ENCODE results near the gene OLFM3.

Gene OLFM3

GRCh38 chr1:101945884-101946283, 50.8 kb downstream of the OLFM3 start:
- DNase-seq (ENCODE audit: low read depth in 2 of 2): no peak

- no peak for DNase-seq (ENCODE audit: low read depth in 2 of 2)
These were observed 53.5 kb downstream of the OLFM3 start for GRCh38 chr1:101943237-101943636.

GRCh38 chr1:101942516-101943193, 54.1 kb downstream of the OLFM3 start:
- DNase-seq (ENCODE audit: low read depth in 2 of 2): no peak

GRCh38 chr1:101938681-101939080, 58.0 kb downstream of the OLFM3 start:
- no peak for DNase-seq (ENCODE audit: low read depth in 2 of 2)

GRCh38 chr1:101929343-101929742, 67.4 kb downstream of the OLFM3 start:
- no peak for DNase-seq (ENCODE audit: low read depth in 2 of 2)

- no peak for DNase-seq (ENCODE audit: low read depth in 2 of 2)
These were observed 67.9 kb downstream of the OLFM3 start for GRCh38 chr1:101928829-101929228.

GRCh38 chr1:101924700-101925099, 72.0 kb downstream of the OLFM3 start:
- DNase-seq (ENCODE audit: low read depth in 2 of 2): no peak

GRCh38 chr1:101920577-101920976, 76.1 kb downstream of the OLFM3 start:
- DNase-seq (ENCODE audit: low read depth in 2 of 2): no peak

- no peak for DNase-seq (ENCODE audit: low read depth in 2 of 2)
These were observed 78.4 kb downstream of the OLFM3 start for GRCh38 chr1:101918277-101918676.

- no peak for DNase-seq (ENCODE audit: low read depth in 2 of 2)
These were observed 81.1 kb downstream of the OLFM3 start for GRCh38 chr1:101915597-101915996.

GRCh38 chr1:101914473-101915242, 82.1 kb downstream of the OLFM3 start:
- DNase-seq (ENCODE audit: low read depth in 2 of 2): no peak

GRCh38 chr1:101911894-101912293, 84.8 kb downstream of the OLFM3 start:
- DNase-seq (ENCODE audit: low read depth in 2 of 2): no peak

- no peak for DNase-seq (ENCODE audit: low read depth in 2 of 2)
These were observed 87.7 kb downstream of the OLFM3 start for GRCh38 chr1:101908980-101909379.

- no peak for DNase-seq (ENCODE audit: low read depth in 2 of 2)
These were observed 89.5 kb downstream of the OLFM3 start for GRCh38 chr1:101907264-101907663.

- no peak for DNase-seq (ENCODE audit: low read depth in 2 of 2)
These were observed 91.4 kb downstream of the OLFM3 start for GRCh38 chr1:101905283-101905835.

GRCh38 chr1:101902199-101902598, 94.5 kb downstream of the OLFM3 start:
- DNase-seq (ENCODE audit: low read depth in 2 of 2): no peak

GRCh38 chr1:101898137-101898536, 98.6 kb downstream of the OLFM3 start:
- no peak for DNase-seq (ENCODE audit: low read depth in 2 of 2)

GRCh38 chr1:101884621-101885020, 112.1 kb downstream of the OLFM3 start:
- no peak for DNase-seq (ENCODE audit: low read depth in 2 of 2)

- DNase-seq (ENCODE audit: low read depth in 2 of 2): no peak
These were observed 120.8 kb downstream of the OLFM3 start for GRCh38 chr1:101875891-101876290.

GRCh38 chr1:101873672-101874071, 123.1 kb downstream of the OLFM3 start:
- no peak for DNase-seq (ENCODE audit: low read depth in 2 of 2)

- no peak for DNase-seq (ENCODE audit: low read depth in 2 of 2)
These were observed 136.8 kb downstream of the OLFM3 start for GRCh38 chr1:101859941-101860340.

- no peak for DNase-seq (ENCODE audit: low read depth in 2 of 2)
These were observed 142.5 kb downstream of the OLFM3 start for GRCh38 chr1:101854271-101854670.

- no peak for DNase-seq (ENCODE audit: low read depth in 2 of 2)
These were observed 143.8 kb downstream of the OLFM3 start for GRCh38 chr1:101852936-101853335.
